ENCODE measurements around the gene KANK4.
A peak's percentile ranks its signal among the peaks of the same experiment; 100 is the strongest.

The KANK4 gene

GRCh38 chr1:62304515-62304914 is 14.7 kb downstream of the KANK4 start:
- no peak for DNase-seq

- DNase-seq = no peak
These were observed 17.4 kb downstream of the KANK4 start for GRCh38 chr1:62301726-62302390.

- no peak for DNase-seq
These were observed 19.6 kb downstream of the KANK4 start for GRCh38 chr1:62299426-62300200.

- DNase-seq = no peak
These were observed 23.2 kb downstream of the KANK4 start for GRCh38 chr1:62295921-62296491.

GRCh38 chr1:62294261-62294660 is 25.0 kb downstream of the KANK4 start:
- DNase-seq = no peak

- no peak for DNase-seq
These were observed 30.6 kb downstream of the KANK4 start for GRCh38 chr1:62288662-62289061.

- DNase-seq = no peak
These were observed 31.0 kb downstream of the KANK4 start for GRCh38 chr1:62288224-62288623.

DNA sequence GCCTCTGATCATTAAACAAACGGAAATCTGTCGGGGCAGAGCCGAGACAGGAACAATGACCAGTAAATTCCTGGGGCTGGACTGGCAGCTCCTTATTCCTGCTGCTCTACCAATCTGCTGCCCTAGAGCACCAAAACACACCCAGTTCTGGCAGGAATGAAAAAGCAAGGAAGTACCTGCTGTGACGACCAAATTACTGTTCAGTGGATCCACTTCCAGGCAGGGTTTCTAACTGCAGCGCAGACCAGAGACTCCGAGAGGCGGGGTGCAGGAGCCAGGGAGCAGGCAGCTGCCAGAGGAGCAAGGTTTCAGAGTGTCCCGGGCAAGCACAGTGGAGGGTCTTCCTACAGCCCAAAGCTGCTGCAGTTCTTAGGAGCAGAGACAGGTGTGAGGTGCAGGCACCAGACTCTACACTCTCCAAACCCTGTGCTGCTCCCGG is 32.4 kb downstream of the KANK4 start:
- DNase-seq = no peak

GRCh38 chr1:62285984-62286785 is 33.0 kb downstream of the KANK4 start:
- no peak for DNase-seq

DNA sequence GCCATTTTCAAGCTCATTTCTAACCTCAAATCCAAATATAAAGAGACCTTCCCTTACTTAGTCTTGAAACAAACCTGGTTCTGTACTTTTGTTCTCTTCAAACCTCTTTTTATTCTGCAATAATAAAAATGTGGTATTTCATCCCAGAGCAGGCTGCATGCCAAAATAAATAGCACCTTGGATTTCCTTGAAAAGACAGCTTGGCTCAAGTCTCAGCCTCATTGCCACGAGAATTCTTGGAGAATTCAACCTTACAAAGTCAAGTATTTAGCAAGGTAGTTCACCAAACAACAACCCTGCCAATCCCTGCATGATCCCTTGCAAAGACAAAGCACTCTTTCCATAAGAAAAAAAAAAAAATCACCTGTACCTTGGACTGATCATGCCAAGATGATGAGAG is 33.8 kb downstream of the KANK4 start:
- no peak for DNase-seq

DNA sequence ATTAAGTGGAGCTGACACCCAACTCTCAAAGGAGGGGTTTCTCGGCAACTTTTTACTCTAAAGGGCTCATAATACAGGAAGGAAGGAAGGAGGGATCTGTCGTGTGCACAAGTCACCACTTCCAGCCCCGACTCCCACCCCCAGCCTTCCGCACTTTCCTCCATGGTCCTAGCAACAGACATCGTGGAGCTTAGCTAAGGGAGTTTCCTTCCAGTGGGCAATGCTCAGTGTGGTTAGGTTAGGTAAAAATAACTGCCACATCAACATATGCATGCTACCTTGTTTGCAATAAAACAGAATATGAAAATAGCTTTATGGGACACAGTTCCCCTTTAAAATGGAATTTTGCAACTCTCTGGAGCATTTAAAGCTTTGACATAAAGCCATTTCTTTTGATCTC is 35.2 kb downstream of the KANK4 start:
- no peak for DNase-seq

- no peak for DNase-seq
These were observed 36.1 kb downstream of the KANK4 start for GRCh38 chr1:62282909-62283755.

DNA sequence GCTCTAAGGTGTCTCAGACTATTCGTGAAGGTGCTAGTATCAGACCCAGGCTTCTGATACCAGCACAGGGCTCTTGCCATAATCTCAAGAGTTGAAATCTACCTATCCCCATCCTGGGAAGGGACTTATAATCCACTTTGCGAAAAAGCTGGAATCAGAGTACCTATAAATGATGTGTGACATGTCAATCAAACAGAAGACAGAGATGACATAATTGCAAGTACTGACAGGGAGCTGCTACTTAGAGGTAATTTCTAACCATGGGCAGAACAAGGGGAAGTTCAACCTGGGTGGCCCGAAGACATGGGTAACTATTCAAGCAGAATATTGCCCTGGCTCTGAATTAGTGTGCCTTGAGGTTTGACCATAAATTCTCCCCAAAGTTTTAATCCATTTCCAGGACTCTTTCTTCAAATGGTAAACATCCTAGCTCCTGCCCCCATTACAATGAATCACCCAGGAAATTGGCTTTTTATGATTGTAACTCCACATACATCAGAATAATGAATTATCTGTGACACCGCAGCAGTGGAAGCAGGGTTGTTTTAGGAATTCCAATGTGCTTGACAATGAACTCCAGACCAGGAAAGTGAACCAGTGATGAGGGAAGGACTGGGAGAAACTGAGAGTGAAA is 37.2 kb downstream of the KANK4 start:
- no peak for DNase-seq

- DNase-seq = no peak
These were observed 38.2 kb downstream of the KANK4 start for GRCh38 chr1:62280960-62281465.

DNA sequence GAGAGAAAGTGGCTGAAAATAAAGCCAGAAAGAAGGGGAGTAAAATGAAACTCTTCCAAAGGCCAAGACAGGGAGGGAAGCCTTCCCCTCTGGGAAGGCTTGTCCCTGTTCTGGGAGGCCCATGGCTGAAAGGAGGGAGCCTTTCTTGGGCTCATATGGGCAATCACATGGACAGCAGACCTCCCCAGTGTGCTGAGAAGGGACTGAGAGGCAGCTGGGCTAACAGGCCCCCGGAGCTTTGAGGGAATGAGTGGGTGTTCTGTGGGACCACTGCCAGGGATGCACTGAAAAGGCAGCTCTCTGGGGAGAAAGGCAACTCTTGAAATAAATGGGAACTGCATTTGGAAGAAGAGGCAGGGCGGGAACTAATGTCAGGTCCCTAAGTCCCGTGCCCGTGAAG is 39.1 kb downstream of the KANK4 start:
- no peak for DNase-seq

DNA sequence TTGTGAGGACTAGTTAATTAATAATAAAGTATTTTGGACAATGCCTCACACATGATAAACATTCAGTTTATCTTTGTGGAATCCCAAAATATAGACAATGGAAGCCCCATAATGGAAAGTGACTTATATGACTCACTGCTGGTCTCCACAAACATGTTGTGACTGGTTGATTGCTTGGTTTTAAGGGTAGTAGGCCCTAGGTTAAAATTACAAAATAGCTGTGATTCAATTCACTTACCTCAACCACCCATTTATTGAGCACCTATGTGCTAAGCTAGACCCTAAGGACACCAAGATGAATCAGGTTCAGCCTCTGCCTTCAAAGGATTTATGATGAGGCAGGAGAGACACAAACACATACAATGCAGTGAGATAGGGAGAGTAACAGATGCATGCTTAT is 42.4 kb downstream of the KANK4 start:
- no peak for DNase-seq

DNA sequence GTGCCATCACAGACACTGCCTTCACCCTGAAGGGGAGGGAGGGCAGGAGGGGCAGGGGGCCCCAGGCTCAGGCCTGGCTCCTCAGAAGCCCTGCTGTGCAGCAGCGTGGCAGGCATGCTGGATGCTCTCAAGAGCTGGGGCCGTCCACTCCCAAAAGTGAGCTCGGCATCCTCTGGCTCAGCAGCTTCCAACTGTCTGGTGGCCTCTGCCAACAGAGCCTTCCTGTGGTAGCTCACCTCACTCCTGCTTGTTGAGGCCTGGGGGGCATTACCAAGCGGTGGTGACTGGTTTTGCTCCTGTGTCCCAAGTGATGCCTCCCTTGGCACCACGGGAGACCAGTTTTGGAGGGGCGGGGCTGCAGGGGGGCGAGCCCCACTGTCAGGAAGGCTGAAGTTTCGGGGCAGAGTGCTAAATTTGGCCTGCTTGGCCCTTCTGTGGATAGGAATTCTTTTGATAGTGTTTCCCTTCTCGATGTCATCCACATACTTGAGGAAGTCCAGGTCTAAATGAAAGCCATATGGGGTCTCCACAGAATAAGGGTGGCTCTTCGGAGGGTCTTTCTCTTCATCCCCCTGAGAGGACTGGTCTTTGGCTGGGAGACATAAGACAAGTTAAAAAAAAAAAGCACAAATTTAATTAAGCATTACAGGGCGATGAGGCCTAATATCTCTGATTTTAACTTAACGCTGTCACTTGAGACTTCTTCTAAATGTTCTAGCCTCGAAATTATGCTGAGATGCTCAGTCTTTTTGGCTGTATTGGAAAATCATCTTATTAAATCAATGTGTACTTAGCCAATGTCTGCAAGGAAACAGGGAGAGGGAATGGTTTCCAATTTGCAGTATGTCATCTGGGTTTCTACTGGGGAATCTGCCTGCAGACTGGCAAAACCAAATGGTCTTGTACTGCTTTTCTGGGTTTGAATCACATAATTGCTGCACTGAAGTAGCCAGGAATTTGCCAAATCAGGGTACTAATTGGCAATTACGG is 44.4 kb downstream of the KANK4 start:
- no peak for DNase-seq

DNA sequence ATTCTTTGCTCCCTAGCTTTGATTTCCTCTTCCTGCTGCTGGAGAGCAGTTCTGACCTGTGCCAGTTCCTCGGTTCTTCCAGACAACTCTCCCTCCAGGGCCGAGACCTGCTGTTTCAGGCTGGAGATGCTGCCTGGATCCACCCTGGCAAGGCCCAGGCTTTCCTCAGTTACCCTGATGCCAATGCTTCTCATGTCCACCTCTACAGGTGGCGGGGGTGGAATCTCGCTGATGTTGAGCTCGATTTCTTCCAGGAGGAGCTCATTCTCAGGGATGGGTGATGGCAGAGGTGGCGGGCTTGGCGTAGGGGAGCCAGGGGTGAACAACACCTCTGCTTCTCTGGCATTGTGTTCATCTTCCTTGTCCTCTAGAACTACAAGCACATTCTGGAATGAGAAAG is 45.3 kb downstream of the KANK4 start:
- no peak for DNase-seq

- peak; percentile 19 for DNase-seq
These were observed 47.1 kb downstream of the KANK4 start for GRCh38 chr1:62271948-62272728.

DNA sequence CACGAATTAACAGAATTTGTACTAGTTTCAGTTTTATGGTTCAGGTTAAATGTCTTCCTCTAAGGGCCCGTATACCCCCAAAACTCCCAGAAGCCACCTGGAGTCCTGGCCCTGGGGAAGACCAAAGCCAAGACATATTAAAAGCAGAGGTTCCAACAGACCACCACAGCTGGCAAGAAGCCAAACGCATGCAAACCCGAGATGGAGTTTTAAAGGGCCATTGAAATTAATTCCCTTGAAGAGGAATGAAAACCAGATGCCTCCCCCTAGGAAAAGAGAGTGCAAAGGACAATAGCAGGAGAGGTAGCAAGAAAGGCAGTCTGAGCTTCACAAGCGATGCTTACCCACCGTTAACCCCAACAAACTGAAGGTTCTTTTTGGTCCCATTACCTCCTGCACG is 48.1 kb downstream of the KANK4 start:
- DNase-seq = no peak
